Measurements from ENCODE around the gene DPYSL4.
"Not testable (repeated sequence)": the region's sequence is repeated elsewhere in the genome, so short reads cannot be mapped to it uniquely, and the experiment has no call there.

The DPYSL4 gene

GRCh38 chr10:132209130-132209529, 22.4 kb downstream of the DPYSL4 start:
- no peak for DNase-seq

DNA sequence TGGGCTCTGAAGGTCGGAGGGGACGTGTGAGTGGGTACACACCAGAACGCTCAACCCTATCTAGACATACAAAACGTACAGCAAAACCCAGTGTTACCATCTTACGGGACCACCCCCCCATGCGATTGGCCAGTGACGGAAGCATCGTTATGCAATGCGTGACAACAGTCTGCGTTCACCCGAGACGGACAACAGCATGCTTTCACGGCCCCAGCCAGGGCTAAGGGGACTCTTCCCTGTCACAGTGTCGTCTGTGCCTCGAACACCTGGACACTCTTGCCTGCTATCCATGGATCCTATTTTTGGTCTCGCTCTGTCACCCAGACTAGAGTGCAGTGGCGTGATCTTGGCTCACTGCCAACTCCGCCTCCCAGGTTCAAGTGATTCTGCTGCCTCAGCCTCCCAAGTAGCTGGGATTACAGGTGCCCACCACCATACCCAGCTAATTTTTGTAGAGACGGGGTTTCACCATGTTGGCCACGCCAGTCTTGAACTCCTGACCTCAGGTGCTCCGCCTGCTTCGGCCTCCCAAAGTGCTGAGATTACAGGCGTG, 23.3 kb downstream of the DPYSL4 start:
- DNase-seq: no peak

DNA sequence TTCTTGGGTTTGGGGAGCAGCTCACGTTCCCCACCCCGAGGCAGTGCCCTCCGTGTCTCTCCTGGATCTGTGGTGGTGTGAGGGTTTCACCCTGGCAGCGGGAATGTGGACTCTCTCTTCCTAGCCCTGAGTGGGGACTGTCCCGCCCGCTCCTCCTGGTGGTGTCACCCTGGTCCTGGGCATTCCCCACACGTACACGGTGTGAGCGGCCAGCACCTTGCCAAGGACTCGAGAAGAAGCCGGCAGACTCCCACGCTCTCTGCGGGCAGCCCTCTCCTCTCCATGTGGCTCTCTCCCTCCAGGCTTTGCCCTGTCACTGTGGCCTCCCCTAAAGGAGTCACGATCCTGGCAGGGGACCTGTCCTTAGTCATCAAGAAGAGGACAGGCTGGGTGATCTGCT, 24.0 kb downstream of the DPYSL4 start:
- no peak for DNase-seq

- no peak for DNase-seq
Measured at GRCh38 chr10:132211246-132211645, 24.5 kb downstream of the DPYSL4 start.

GRCh38 chr10:132212816-132213215, 26.1 kb downstream of the DPYSL4 start:
- DNase-seq: no peak

- DNase-seq: no peak
Measured at GRCh38 chr10:132213917-132214316, 27.2 kb downstream of the DPYSL4 start.

GRCh38 chr10:132216441-132216840, 29.7 kb downstream of the DPYSL4 start:
- not testable (repeated sequence) for DNase-seq

GRCh38 chr10:132219486-132219885, 32.7 kb downstream of the DPYSL4 start:
- DNase-seq: no peak

DNA sequence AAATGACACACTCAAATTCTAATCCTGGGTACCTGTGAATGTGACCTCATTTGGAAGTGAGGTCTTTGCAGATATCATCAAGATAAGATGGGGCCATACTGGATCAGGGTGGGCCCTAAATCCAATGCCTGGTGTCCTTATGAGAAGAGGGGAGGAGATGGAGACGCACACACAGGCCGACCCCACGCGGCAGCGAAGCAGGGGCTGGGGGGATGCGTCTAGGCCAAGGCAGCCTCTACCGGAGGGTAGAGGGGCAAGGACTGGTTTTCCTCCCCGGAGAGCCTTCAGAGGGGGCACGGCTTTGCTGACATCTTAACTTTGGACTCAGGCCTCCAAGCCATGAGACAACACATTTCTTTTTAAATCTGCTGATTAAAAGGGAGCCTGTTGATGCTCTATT, 33.3 kb downstream of the DPYSL4 start:
- DNase-seq: no peak

GRCh38 chr10:132220996-132221395, 34.2 kb downstream of the DPYSL4 start:
- not testable (repeated sequence) for DNase-seq

DNA sequence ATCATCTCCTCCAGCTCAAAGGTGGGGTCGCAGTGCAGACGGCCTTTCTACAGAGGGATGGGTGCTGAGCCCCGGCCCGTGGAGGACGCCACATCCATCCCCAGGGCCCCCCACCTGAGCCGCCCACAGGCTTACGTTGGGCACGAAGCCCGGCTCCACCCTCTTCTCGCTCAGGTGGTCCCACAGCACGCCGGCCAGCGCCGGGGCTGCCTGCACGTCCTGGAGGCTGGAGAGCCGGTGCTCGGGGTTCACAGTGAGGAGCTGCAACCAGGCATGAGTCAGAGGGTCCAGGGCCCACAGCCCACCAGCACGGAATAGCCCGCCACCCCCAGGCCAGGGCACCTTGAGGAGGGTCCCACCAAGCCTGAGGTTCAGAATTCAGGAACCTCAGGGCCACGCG, 36.0 kb downstream of the DPYSL4 start:
- DNase-seq: no peak

GRCh38 chr10:132223156-132223590, 36.4 kb downstream of the DPYSL4 start:
- DNase-seq: peak; percentile 22

DNA sequence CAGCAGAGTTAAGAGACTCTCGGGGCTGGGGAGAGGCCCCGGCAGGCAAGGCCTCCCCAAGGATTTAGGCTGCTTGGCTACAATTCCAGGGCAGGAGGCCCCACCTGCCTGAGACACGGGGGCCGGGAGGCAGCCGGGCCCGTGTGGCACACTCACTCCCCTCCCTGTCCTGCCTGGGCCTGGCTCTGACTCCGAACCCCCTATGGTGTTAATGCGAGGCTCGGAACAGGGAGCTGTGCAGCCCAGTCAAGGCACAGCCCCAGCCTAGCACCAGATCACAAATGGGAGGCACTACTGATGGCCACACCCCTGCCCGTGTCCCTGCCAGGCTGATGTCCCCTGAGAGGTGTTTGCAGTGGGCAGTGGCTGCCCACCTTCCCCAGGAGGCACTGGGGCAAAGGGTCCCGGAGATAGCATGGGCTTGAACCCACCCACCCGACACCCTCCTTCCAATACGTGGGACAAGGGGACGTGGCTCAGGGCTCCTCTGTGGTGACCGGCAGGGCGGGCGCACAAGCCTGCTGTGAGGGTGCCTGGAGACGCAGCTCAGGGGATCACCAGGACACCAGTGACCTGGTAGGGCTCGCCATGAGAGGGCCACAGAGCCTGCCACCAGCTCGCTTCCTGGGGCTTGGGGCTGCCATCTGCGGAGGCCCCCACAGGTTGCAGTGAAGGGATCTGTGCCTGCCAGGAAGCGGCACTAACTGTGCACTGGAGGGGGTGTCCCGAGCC, 37.0 kb downstream of the DPYSL4 start:
- no peak for DNase-seq

- DNase-seq: no peak
Measured at GRCh38 chr10:132224343-132225072, 37.8 kb downstream of the DPYSL4 start.

- DNase-seq: no peak
Measured at GRCh38 chr10:132225073-132225848, 38.5 kb downstream of the DPYSL4 start.

- DNase-seq: no peak
Measured at GRCh38 chr10:132225849-132226205, 39.1 kb downstream of the DPYSL4 start.

GRCh38 chr10:132226586-132227405, 40.0 kb downstream of the DPYSL4 start:
- DNase-seq: no peak

- DNase-seq: no peak
Measured at GRCh38 chr10:132227851-132228390, 41.2 kb downstream of the DPYSL4 start.

GRCh38 chr10:132228616-132229015, 41.9 kb downstream of the DPYSL4 start:
- no peak for DNase-seq

DNA sequence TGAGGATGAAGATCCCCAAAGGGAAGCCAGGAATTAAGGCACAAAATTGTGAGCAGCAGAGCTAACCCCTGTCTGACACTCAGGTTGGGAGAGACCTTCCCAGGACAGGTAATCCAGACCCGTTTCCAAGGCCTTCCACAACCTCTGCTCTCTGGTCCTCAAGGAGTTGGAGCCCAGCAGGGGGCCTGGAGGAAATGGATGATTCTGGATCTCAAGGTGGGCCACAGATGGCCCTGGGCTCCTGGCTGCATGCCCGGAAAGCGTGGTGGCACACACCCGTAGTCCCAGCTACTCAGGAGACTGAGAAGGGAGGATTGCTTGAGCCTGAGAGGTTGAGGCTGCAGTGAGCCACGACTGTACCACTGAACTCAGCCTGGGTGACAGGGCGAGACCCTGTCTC, 42.3 kb downstream of the DPYSL4 start:
- DNase-seq: no peak

- DNase-seq: no peak
Measured at GRCh38 chr10:132229834-132230556, 43.2 kb downstream of the DPYSL4 start.
